SK-N-SH treated with all-trans-retinoic acid at 6 μM for 48 hours (cell line): ENCODE data around the gene PEPD.

Experiments used
- ATAC-seq: fragments of 200-7000 bp; cut with Tn5 transposase; 3 replicates; pipeline ENCODE4 v1.9.1; 2020; ENCODE audit warnings: mild to moderate bottlenecking, moderate library complexity
- ARNTL ChIP-seq: fragments of 450-650 bp; formaldehyde crosslinking; IDR thresholded peaks from 2 replicates; pipeline ENCODE4 v1.5.0; 2020; ENCODE audit warnings: low read depth, mild to moderate bottlenecking, moderate library complexity, borderline replicate concordance
- BACH2 ChIP-seq: fragments of 250-450 bp; sonication (Bioruptor Pico); IDR thresholded peaks from 2 replicates; pipeline ENCODE4 v1.9.0; 2021; ENCODE audit warnings: mild to moderate bottlenecking, borderline replicate concordance
- CSDC2 ChIP-seq: fragments of 250-450 bp; sonication (Bioruptor Pico); IDR thresholded peaks from 2 replicates; pipeline ENCODE4 v1.5.0; 2020; ENCODE audit warnings: mild to moderate bottlenecking, moderate library complexity
- CSRNP3 ChIP-seq: fragments of 250-450 bp; sonication (Bioruptor Pico); IDR thresholded peaks from 2 replicates; pipeline ENCODE4 v1.5.1; 2021; ENCODE audit warnings: mild to moderate bottlenecking, moderate library complexity
- ESRRG ChIP-seq: fragments of 250-450 bp; sonication (Bioruptor Pico); IDR thresholded peaks from 2 replicates; pipeline ENCODE4 v1.6.1; 2021; ENCODE audit warnings: mild to moderate bottlenecking
- GLIS3 ChIP-seq: fragments of 250-450 bp; sonication (Bioruptor Pico); IDR thresholded peaks from 2 replicates; pipeline ENCODE4 v1.5.0; 2020; ENCODE audit warnings: mild to moderate bottlenecking, moderate library complexity
- ISL1 ChIP-seq: fragments of 250-450 bp; sonication (Bioruptor Pico); IDR thresholded peaks from 2 replicates; pipeline ENCODE4 v2.1.2; 2022; ENCODE audit warnings: mild to moderate bottlenecking, moderate library complexity
- OSR1 ChIP-seq: fragments of 250-450 bp; sonication (Bioruptor Pico); IDR thresholded peaks from 2 replicates; pipeline ENCODE4 v1.8.0; 2022; ENCODE audit warnings: moderate library complexity, mild to moderate bottlenecking, inconsistent platforms
- PATZ1 ChIP-seq: fragments of 250-450 bp; sonication (Bioruptor Pico); IDR thresholded peaks from 2 replicates; pipeline ENCODE4 v1.8.0; 2020; ENCODE audit warnings: mild to moderate bottlenecking, moderate library complexity, borderline replicate concordance
- POU6F1 ChIP-seq: fragments of 250-450 bp; sonication (Bioruptor Pico); IDR thresholded peaks from 2 replicates; pipeline ENCODE4 v1.8.0; 2021; ENCODE audit warnings: low read depth, mild to moderate bottlenecking, moderate library complexity, borderline replicate concordance
- PPARA ChIP-seq: fragments of 250-450 bp; sonication (Bioruptor Pico); IDR thresholded peaks from 2 replicates; pipeline ENCODE4 v1.5.0; 2020; ENCODE audit warnings: mild to moderate bottlenecking, borderline replicate concordance
- RARB ChIP-seq: fragments of 250-450 bp; sonication (Bioruptor Pico); IDR thresholded peaks from 2 replicates; pipeline ENCODE4 v1.8.0; 2021; ENCODE audit warnings: mild to moderate bottlenecking, moderate library complexity
- SNAI2 ChIP-seq: fragments of 250-450 bp; sonication (Bioruptor Pico); IDR thresholded peaks from 2 replicates; pipeline ENCODE4 v1.5.0; 2020; ENCODE audit warnings: mild to moderate bottlenecking, moderate library complexity
- TCF4 ChIP-seq: fragments of 250-450 bp; sonication (Bioruptor Pico); IDR thresholded peaks from 2 replicates; pipeline ENCODE4 v1.8.0; 2021; ENCODE audit warnings: mild to moderate bottlenecking, moderate library complexity, borderline replicate concordance
- TOX ChIP-seq: fragments of 250-450 bp; sonication (Bioruptor Pico); IDR thresholded peaks from 2 replicates; pipeline ENCODE4 v1.8.0; 2021; ENCODE audit warnings: mild to moderate bottlenecking, moderate library complexity, borderline replicate concordance
- TSHZ2 ChIP-seq: fragments of 250-450 bp; sonication (Bioruptor Pico); IDR thresholded peaks from 2 replicates; pipeline ENCODE4 v1.5.0; 2020; ENCODE audit warnings: mild to moderate bottlenecking, moderate library complexity
- ZC3H10 ChIP-seq: fragments of 250-450 bp; sonication (Bioruptor Pico); IDR thresholded peaks from 2 replicates; pipeline ENCODE4 v1.5.1; 2021; ENCODE audit warnings: mild to moderate bottlenecking, moderate library complexity
- ZFP30 ChIP-seq: fragments of 450-650 bp; formaldehyde crosslinking; IDR thresholded peaks from 2 replicates; pipeline ENCODE4 v1.5.0; 2022; ENCODE audit warnings: mild to moderate bottlenecking, moderate library complexity
- ZNF565 ChIP-seq: fragments of 450-650 bp; formaldehyde crosslinking; conservative IDR thresholded peaks from 2 replicates; pipeline ENCODE4 v1.5.0; 2020; ENCODE audit warnings: low read depth, mild to moderate bottlenecking, moderate library complexity
- ZNF70 ChIP-seq: fragments of 450-650 bp; formaldehyde crosslinking; IDR thresholded peaks from 2 replicates; pipeline ENCODE4 v1.5.0; 2020; ENCODE audit warnings: mild to moderate bottlenecking, moderate library complexity
- ZNF8 ChIP-seq: fragments of 450-650 bp; formaldehyde crosslinking; IDR thresholded peaks from 2 replicates; pipeline ENCODE4 v1.5.0; 2020; ENCODE audit warnings: mild to moderate bottlenecking, moderate library complexity
- TF ChIP-seq, protein P1 (sequence below): fragments of 250-450 bp; sonication (Bioruptor Pico); IDR thresholded peaks from 2 replicates; pipeline ENCODE4 v1.5.1; 2020; ENCODE audit warnings: low read depth, mild to moderate bottlenecking, moderate library complexity

The PEPD gene

GRCh38 chr19:33406521-33407139, 115.0 kb downstream of the PEPD start (continued):
- TF ChIP-seq POU6F1: no peak
- no peak for TF ChIP-seq RARB
- no peak for TF ChIP-seq ZNF565 (CRISPR knock-in tag)
- no peak for TF ChIP-seq SNAI2
- TF ChIP-seq TCF4 (CRISPR knock-in tag): no peak
- TF ChIP-seq ZNF70 (CRISPR knock-in tag): no peak
- no peak for TF ChIP-seq BACH2 (CRISPR knock-in tag)
- TF ChIP-seq OSR1 (CRISPR knock-in tag): no peak
- TF ChIP-seq, protein P1, sequence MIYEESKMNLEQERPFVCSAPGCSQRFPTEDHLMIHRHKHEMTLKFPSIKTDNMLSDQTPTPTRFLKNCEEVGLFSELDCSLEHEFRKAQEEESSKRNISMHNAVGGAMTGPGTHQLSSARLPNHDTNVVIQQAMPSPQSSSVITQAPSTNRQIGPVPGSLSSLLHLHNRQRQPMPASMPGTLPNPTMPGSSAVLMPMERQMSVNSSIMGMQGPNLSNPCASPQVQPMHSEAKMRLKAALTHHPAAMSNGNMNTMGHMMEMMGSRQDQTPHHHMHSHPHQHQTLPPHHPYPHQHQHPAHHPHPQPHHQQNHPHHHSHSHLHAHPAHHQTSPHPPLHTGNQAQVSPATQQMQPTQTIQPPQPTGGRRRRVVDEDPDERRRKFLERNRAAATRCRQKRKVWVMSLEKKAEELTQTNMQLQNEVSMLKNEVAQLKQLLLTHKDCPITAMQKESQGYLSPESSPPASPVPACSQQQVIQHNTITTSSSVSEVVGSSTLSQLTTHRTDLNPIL (CRISPR knock-in tag): no peak
- TF ChIP-seq GLIS3 (CRISPR knock-in tag): no peak
- no peak for TF ChIP-seq PPARA
- TF ChIP-seq ARNTL (CRISPR knock-in tag): no peak
- no peak for TF ChIP-seq ZNF8 (CRISPR knock-in tag)
- TF ChIP-seq ESRRG: no peak
- no peak for TF ChIP-seq ZC3H10
- TF ChIP-seq, all 23 proteins: peak for 0

DNA sequence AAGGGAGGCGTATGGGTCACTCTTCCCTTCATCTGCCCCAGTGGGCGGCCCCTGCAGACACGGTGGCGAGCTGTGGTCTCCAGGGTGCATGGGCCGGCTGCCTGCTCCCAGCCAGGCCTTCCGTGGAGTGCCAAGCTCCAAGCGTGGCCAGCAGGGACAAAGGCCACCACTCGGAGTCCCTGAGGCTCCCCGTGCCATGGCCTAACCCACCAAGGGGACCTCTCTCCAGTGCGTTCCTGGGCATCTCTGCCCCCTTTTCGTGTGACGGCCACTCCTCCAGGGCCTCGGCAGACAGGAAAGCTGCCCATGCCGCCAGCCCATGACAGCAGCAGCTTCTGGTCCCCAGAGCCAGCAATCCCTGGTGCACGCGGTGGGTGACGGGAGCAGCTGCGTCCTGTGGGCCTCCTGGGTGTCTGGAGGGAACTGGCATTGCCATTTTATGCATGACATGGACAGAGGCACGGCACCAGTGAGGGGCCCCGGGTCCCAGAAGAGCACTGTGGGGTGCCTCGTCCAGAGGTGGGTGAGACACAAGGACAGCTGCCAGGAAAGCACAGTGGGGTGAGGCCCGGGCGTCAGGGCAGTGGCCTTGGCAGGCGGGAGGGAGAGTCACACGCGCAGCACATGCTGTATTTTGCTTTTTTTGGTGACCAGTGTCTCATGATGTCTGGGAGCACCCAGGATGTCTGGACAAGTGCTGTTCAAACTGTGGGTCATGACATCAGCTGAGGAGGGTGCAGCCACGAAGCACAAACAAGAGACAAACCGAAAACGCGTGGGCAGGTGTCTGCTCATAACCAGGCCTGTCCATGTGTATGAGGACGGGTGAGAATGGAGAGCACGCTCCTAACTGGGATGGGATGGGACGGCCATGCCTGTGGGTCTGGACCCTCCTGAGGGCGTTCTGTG, 115.8 kb downstream of the PEPD start:
- no peak for TF ChIP-seq CSRNP3 (CRISPR knock-in tag)
- TF ChIP-seq TCF4 (CRISPR knock-in tag): no peak
- TF ChIP-seq GLIS3 (CRISPR knock-in tag): no peak
- TF ChIP-seq RARB: no peak
- no peak for TF ChIP-seq TSHZ2
- no peak for TF ChIP-seq POU6F1
- TF ChIP-seq BACH2 (CRISPR knock-in tag): no peak
- no peak for TF ChIP-seq PATZ1
- TF ChIP-seq CSDC2 (CRISPR knock-in tag): no peak
- TF ChIP-seq OSR1 (CRISPR knock-in tag): no peak
- TF ChIP-seq ESRRG: no peak
- TF ChIP-seq, protein P1 (CRISPR knock-in tag): no peak
- no peak for TF ChIP-seq ZNF8 (CRISPR knock-in tag)
- no peak for TF ChIP-seq PPARA
- TF ChIP-seq ZFP30: no peak
- no peak for TF ChIP-seq ISL1
- no peak for TF ChIP-seq TOX (CRISPR knock-in tag)
- TF ChIP-seq ARNTL (CRISPR knock-in tag): no peak
- ATAC-seq: no peak
